SK-MEL-5 (cell line): ENCODE measurements around the gene PPARGC1A. TPM values are rescaled to one million over a fixed set of nuclear protein-coding genes. Genes with fewer than 3 reads are reported as not detected.

Experiments used
- DNase-seq: peaks from one replicate; pipeline ENCODE4 v3.0.0-alpha.2; 2016; ENCODE audit warnings: low read depth, low spot score
- in situ Hi-C: cut with HindIII; loops from 2 replicates; pipeline ENCODE4 v1.10.0; 2016; ENCODE audit warnings: low sequenced_read_pairs, high pct_unique_total_duplicates, low pct_unique_long_range_greater_than_20kb
- total RNA-seq: library from RNA; depleted of rRNA; stranded (reverse); fragments of >200 nt; shearing (Covaris generic); gene quantifications from 2 replicates; pipeline ENCODE4 v1.2.3, GENCODE V29; 2014

The PPARGC1A gene
- total RNA-seq, 1 experiment from 2014 or later = 88.7 TPM

- no peak for DNase-seq
Measured at GRCh38 chr4:23822181-23822580, 67.7 kb downstream of the PPARGC1A start.

DNA sequence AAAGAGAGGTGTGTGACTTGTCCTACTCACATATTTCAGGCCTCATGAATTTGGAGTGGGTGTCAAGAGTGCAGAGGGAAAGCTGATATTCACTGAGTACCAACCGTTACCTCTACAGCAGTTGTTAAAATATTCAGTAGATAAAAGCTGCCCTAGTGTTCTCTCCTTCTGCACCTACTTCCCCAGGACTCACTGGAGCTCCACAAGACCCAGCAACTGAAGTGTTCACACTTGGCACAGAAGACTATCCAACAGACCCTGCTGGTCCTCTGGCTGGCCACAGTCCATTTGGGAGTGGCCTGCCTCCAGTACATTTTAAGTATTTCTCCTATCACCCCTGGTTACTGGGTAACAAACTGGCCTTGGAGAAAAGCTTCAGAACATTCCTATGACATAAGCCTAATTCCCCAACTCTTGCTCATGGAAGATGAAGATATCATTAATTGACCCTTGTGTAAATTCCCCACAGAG lies 70.8 kb downstream of the PPARGC1A start:
- in situ Hi-C loops = no loop called here
- no peak for DNase-seq

More at GRCh38 chr4:23822181-23822580, 67.7 kb downstream of the PPARGC1A start:
- in situ Hi-C loops = no loop called here

DNA sequence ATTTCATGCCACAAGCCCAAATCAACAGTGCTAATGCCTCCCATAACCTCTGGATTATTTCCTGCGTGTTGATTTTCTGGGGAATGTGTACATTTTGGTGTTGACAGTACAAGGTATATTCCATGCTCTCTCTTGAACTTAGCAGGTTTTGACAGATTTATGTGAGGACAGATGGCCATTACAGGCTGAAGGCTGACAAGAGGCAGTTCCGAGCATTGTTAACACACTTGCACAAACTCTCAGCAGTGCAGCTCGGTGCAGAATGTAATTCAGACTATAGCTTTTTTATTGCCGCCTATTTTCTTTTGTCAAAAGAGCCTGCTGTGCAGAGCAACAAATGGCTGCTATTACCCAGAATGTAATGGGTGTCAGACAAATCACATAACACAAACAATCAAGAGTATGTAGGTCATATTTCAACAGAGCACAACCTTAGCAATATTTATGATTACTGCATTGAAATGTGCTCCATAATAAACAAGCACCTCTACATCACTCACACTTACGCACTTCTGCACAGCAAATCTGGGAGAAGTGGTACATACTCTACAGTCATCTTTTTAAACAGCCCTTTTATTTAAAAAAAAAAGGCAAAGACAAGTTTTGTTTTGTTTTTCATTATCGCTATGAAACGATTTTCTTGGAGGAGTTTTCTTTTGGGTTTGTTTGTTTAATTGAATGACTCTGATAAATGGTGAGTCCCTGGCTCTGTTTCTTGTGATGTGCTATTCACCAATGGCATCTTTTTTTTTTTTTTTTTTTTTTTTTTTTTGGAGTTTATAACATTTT lies 71.6 kb downstream of the PPARGC1A start:
- DNase-seq = no peak
- in situ Hi-C loops = no loop called here

- DNase-seq = no peak
- in situ Hi-C loops = no loop called here
Measured at GRCh38 chr4:23814996-23815660, 74.7 kb downstream of the PPARGC1A start.

- in situ Hi-C loops = no loop called here
- DNase-seq = no peak
Measured at GRCh38 chr4:23814587-23814986, 75.3 kb downstream of the PPARGC1A start.

DNA sequence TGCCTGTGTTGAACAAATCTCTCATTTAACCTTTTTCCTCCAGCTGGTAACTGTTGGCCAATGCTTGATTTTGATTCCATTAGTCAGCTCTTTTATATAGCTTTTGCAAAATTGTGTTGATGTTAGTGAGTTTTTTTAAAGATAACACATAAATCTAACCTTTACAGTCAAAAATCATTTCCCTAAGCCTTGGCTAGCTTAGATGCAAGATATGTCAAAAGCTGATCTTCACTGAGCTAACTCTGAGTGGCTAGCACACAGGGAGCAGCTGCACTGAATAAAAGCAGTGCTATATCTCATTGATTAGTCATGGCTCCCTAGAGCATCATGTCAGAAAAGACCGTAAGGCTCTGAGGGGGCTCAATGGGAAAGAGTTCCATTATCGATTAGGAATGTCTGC lies 78.7 kb downstream of the PPARGC1A start:
- in situ Hi-C loops = no loop called here

GRCh38 chr4:23805450-23805851 lies 84.4 kb downstream of the PPARGC1A start:
- in situ Hi-C loops = no loop called here

More for the DNA sequence above, 78.7 kb downstream of the PPARGC1A start:
- no peak for DNase-seq

DNA sequence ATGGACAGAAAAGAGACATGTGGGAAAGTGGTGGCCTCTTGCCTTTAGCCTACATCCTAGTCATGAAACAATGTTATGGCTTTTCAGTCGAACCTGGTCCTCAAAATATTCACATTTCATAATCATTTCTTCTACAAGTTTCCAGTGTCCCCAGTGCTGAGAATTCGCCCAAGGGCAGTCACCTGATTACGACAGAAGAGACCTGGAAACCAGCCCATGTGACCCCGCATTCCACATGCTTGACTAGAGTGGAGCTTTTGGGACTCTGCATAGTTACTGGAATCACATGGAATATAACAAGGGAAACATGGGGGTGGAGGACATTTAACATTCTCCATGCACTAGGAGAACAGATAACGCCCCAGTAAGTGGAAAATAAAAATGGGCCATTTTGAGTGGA lies 100.1 kb downstream of the PPARGC1A start:
- peak; percentile 76 for DNase-seq
- in situ Hi-C loops = no loop called here

More at GRCh38 chr4:23805450-23805851, 84.4 kb downstream of the PPARGC1A start:
- DNase-seq = no peak

DNA sequence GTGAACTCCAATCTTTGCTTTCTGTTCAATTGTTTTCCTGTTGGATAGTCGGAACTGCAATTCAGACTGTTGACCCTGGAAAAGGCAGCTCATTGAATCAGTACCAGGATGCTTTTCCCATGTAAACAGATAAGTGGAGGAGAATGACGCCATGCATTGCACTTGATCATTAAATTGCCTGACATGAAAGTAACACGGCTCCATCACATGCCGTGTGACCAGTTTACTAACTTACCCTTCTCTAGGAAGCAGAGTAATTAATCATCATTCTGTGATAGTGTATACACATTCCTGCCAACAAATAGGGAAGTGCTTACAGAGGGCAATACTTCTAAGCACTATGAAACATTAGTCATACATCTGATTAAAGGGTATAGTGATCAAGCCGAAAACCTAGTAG lies 101.4 kb downstream of the PPARGC1A start:
- in situ Hi-C loops = no loop called here
- peak; percentile 70 for DNase-seq

DNA sequence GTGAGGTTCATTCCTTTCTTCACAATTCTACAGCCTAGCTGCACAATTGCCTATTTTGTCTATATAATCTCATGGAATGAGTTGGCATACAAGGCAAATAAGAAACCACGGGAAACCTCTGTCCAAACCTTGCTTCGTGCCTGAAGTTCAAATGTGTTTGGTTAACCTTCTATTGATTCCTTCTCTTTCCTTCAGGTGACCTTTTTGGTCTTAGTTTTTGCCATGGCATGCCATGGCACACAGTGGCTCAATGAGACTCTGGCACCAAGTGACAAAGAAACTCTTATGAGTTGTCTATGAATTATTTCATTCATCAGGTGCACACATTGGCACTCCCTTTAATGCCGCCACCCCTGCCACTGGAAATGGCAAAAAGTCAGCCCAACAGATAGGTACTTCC lies 101.8 kb downstream of the PPARGC1A start:
- DNase-seq = peak; percentile 90
- in situ Hi-C loops = no loop called here

GRCh38 chr4:23782778-23783437 lies 106.9 kb downstream of the PPARGC1A start:
- in situ Hi-C loops = no loop called here
- no peak for DNase-seq

GRCh38 chr4:23779839-23780238 lies 110.0 kb downstream of the PPARGC1A start:
- in situ Hi-C loops = no loop called here

DNA sequence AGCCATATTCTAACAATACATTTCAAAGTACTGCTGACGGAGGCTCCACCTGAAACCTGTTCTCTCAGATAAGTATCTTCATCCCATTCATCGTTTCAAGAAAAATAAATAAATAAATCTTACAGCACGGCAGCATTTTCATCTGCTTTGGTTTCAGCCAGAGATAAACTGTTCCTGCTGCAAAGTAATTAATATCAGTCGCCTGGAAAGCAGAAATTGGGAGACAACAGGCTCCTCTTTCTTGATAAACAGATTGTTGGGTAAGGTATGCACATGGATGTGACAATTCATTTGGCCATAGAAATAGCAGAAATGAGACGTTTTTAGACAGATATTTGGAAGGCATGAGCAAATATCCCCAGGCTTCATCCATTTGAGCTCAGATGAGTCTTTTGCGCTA lies 110.4 kb downstream of the PPARGC1A start:
- DNase-seq = no peak
- in situ Hi-C loops = no loop called here

More at GRCh38 chr4:23779839-23780238, 110.0 kb downstream of the PPARGC1A start:
- DNase-seq = no peak

GRCh38 chr4:23775694-23776093 lies 114.2 kb downstream of the PPARGC1A start:
- no peak for DNase-seq
- in situ Hi-C loops = no loop called here

GRCh38 chr4:23774909-23775308 lies 114.9 kb downstream of the PPARGC1A start:
- DNase-seq = no peak
- in situ Hi-C loops = no loop called here

- in situ Hi-C loops = no loop called here
- no peak for DNase-seq
Measured at GRCh38 chr4:23773884-23774636, 115.8 kb downstream of the PPARGC1A start.

- in situ Hi-C loops = no loop called here
- DNase-seq = no peak
Measured at GRCh38 chr4:23770011-23770410, 119.8 kb downstream of the PPARGC1A start.

DNA sequence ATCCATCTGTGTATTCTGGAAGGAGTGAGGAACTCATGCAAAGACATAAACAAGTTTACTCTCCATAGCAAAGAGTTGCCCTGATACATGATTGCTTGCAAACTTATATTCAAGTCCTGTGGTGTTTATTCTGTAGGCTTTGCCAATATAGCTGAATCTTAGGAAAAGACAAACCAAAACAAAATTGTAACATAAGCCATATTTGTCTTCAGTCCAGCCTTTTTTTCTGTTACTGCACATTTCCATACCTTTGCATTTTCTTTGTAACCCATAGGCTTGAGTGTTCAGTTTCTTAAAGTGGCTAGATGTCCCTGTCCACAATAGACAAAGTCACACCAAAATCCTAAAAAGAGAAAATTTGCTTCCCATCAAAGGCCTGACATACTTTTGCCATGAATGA lies 120.4 kb downstream of the PPARGC1A start:
- in situ Hi-C loops = no loop called here
- no peak for DNase-seq
